ENCODE measurements around the gene CCND2. TPM values are rescaled to one million over a fixed set of nuclear protein-coding genes. Genes with fewer than 3 reads are reported as not detected.

Gene CCND2
- polyA plus RNA-seq, 5 donors, result 42.2 to 67.8 (median 46.4) TPM

- DNase-seq, result peak; percentile 54 to 77
Measured at GRCh38 chr12:4275016-4275869, 1.7 kb downstream of the CCND2 start.

GRCh38 chr12:4275870-4276301 lies 2.3 kb downstream of the CCND2 start:
- DNase-seq, result peak in 1 of 2 donors; percentile 25

- peak; percentile 89 to 92 for DNase-seq
Measured at GRCh38 chr12:4276524-4277204, 3.1 kb downstream of the CCND2 start.

GRCh38 chr12:4277205-4277543 lies 3.6 kb downstream of the CCND2 start:
- no peak for DNase-seq

GRCh38 chr12:4277857-4278256 lies 4.3 kb downstream of the CCND2 start:
- no peak for DNase-seq

GRCh38 chr12:4278329-4279197 lies 5.0 kb downstream of the CCND2 start:
- DNase-seq, result peak; percentile 35 to 40

GRCh38 chr12:4279198-4279690 lies 5.7 kb downstream of the CCND2 start:
- no peak for DNase-seq

- DNase-seq, result peak; percentile 38 to 52
Measured at GRCh38 chr12:4280351-4281163, 7.0 kb downstream of the CCND2 start.

- no peak for DNase-seq
Measured at GRCh38 chr12:4281173-4281654, 7.7 kb downstream of the CCND2 start.

- DNase-seq, result no peak
Measured at GRCh38 chr12:4282103-4282891, 8.7 kb downstream of the CCND2 start.

- no peak for DNase-seq
Measured at GRCh38 chr12:4282892-4283511, 9.4 kb downstream of the CCND2 start.

- no peak for DNase-seq
Measured at GRCh38 chr12:4283512-4284255, 10.1 kb downstream of the CCND2 start.

- no peak for DNase-seq
Measured at GRCh38 chr12:4284306-4284705, 10.7 kb downstream of the CCND2 start.

GRCh38 chr12:4285070-4285469 lies 11.5 kb downstream of the CCND2 start:
- no peak for DNase-seq

- no peak for DNase-seq
Measured at GRCh38 chr12:4286228-4286627, 12.7 kb downstream of the CCND2 start.

GRCh38 chr12:4286771-4287317 lies 13.3 kb downstream of the CCND2 start:
- no peak for DNase-seq

- DNase-seq, result no peak
Measured at GRCh38 chr12:4287325-4288211, 14.0 kb downstream of the CCND2 start.
